Esophagus squamous epithelium (tissue), 4 donors: ENCODE measurements around the gene EEF1AKMT3.

ENCODE experiments used
- CTCF ChIP-seq, 6 experiments: fragments of 450-650 bp in 4 of 6; fragments of 200-600 bp in 2 of 6; sonication (generic) in 2 of 6; IDR thresholded peaks; one replicate each; pipeline ENCODE4 v1.5.1; 2016 to 2019; ENCODE audit warnings: antibody characterized with exemption in 6 of 6, mild to moderate bottlenecking in 4 of 6, moderate library complexity in 4 of 6
- POLR2A ChIP-seq, 4 donors: fragments of 450-650 bp; IDR thresholded peaks; one replicate each; pipeline ENCODE4 v1.6.1; 2017; ENCODE audit warnings: antibody characterized with exemption in 4 of 4, mild to moderate bottlenecking in 4 of 4, moderate library complexity in 3 of 4

DNA sequence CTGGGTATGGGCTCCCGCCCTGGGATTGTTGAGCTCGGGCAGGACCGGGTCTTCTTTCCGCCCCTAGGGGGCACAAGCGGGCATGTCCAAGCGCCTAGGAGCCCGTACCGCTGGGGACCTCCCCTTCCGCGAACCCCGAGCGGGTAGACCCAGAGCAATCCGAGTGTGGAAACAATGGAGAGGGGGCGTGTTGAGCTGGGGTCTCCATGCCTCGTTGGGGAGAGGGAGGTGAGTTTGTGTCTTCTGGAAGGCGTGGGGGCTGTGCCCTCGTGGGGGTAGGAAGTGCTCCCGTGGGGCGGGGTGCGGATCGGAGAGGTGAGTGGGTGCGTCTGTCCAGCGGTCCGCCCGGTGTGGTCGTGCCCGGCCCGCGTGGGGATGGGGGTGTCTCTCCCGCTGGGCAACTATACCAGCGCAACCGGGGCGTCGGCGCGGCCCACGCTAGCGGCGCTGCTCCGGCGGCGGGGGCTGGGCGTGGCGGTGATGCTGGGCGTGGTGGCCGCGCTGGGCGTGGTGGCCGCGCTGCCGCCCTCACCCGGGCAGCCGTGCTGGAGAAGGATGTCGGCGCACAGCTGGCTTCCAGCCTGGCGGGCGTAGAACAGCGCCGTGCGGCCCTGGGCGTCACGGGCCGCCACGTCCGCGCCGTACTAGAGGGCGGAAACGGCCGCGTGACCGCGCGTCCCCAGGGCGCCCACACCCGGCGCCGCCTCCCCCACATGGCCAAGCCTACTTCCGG is 46.1 kb upstream of the EEF1AKMT3 start:
- peak; percentile 43 to 83 (median 70) for TF ChIP-seq CTCF (IDR thresholded peaks at IDR 0.05)
- TF ChIP-seq POLR2A (IDR thresholded peaks at IDR 0.05), result peak in 1 of 4 donors; percentile 30
